Astrocyte (in vitro differentiated cells and primary cell): ENCODE measurements around the gene SLC9A9. TPM values are rescaled to one million over a fixed set of nuclear protein-coding genes. Genes with fewer than 3 reads are reported as not detected.

ENCODE experiments used
- DNase-seq: peaks from one replicate; pipeline ENCODE4 v3.0.0-alpha.2; 2010; ENCODE audit warnings: low read depth
- FAIRE-seq: peaks from 2 replicates; lab custom pipeline; 2011; peaks lifted over from hg19 to GRCh38; lab: Jason Lieb, UNC
- H2AFZ ChIP-seq: 2 replicates; pipeline ENCODE4 v1.6.0; 2012; ENCODE audit warnings: low read depth, low read length, inconsistent platforms
- H3K27ac ChIP-seq: 2 replicates; pipeline ENCODE4 v1.5.1; 2011; ENCODE audit warnings: low read depth, low read length, inconsistent platforms
- H3K27me3 ChIP-seq: 2 replicates; pipeline ENCODE4 v1.6.0; 2011; ENCODE audit warnings: low read length, inconsistent platforms; ENCODE audit not compliant: insufficient read depth
- H3K36me3 ChIP-seq: 2 replicates; pipeline ENCODE4 v1.5.1; 2011; ENCODE audit warnings: low read length, inconsistent platforms; ENCODE audit not compliant: insufficient read depth
- H3K4me1 ChIP-seq: 2 replicates; pipeline ENCODE4 v1.5.1; 2011; ENCODE audit warnings: low read length, inconsistent platforms; ENCODE audit not compliant: insufficient read depth
- H3K4me2 ChIP-seq: 2 replicates; pipeline ENCODE4 v1.6.0; 2012; ENCODE audit warnings: low read length, inconsistent platforms
- H3K4me3 ChIP-seq: 2 replicates; pipeline ENCODE4 v1.5.1; 2011; ENCODE audit warnings: low read depth, mild to moderate bottlenecking, low read length, inconsistent platforms; ENCODE audit not compliant: insufficient read depth
- H3K79me2 ChIP-seq: 2 replicates; pipeline ENCODE4 v1.6.0; 2012; ENCODE audit warnings: mild to moderate bottlenecking, low read length, inconsistent platforms; ENCODE audit not compliant: insufficient read depth
- H3K9ac ChIP-seq: 2 replicates; pipeline ENCODE4 v1.6.0; 2012; ENCODE audit warnings: mild to moderate bottlenecking, low read length, inconsistent platforms
- H3K9me3 ChIP-seq: 2 replicates; pipeline ENCODE4 v1.5.1; 2012; ENCODE audit warnings: low read depth, mild to moderate bottlenecking, low read length, inconsistent platforms; ENCODE audit not compliant: insufficient read depth
- H4K20me1 ChIP-seq: 2 replicates; pipeline ENCODE4 v1.6.0; 2012; ENCODE audit warnings: low read length, inconsistent platforms; ENCODE audit not compliant: insufficient read depth
- H3K27ac Mint-ChIP-seq: one replicate; pipeline ENCODE4 v1.8.0; 2021; ENCODE audit warnings: mild to moderate bottlenecking, mixed read lengths; ENCODE audit not compliant: unreplicated experiment
- H3K27me3 Mint-ChIP-seq: one replicate; pipeline ENCODE4 v1.8.0; 2021; ENCODE audit warnings: low read depth, mixed read lengths; ENCODE audit not compliant: unreplicated experiment
- H3K36me3 Mint-ChIP-seq: one replicate; pipeline ENCODE4 v1.8.0; 2021; ENCODE audit warnings: low read depth, mixed read lengths; ENCODE audit not compliant: unreplicated experiment
- H3K4me1 Mint-ChIP-seq: one replicate; pipeline ENCODE4 v1.8.0; 2021; ENCODE audit warnings: low read depth, mixed read lengths; ENCODE audit not compliant: unreplicated experiment
- H3K4me3 Mint-ChIP-seq: one replicate; pipeline ENCODE4 v1.8.0; 2021; ENCODE audit warnings: mild to moderate bottlenecking, moderate library complexity, mixed read lengths; ENCODE audit not compliant: unreplicated experiment
- H3K9me3 Mint-ChIP-seq: one replicate; pipeline ENCODE4 v1.8.0; 2021; ENCODE audit warnings: mild to moderate bottlenecking, mixed read lengths; ENCODE audit not compliant: unreplicated experiment
- CTCF ChIP-seq: IDR thresholded peaks from 2 replicates; pipeline ENCODE4 v1.5.1; 2011; ENCODE audit warnings: low read depth, mild to moderate bottlenecking, inconsistent platforms, low read length, moderate library complexity; ENCODE audit not compliant: insufficient read depth
- EZH2 ChIP-seq: IDR thresholded peaks from 2 replicates; pipeline ENCODE4 v1.6.1; 2012; ENCODE audit warnings: mild to moderate bottlenecking, low read length, inconsistent platforms; ENCODE audit not compliant: insufficient read depth
- total RNA-seq: library from RNA; stranded (reverse); gene quantifications from 2 replicates; pipeline ENCODE4 v1.2.1, GENCODE V29; 2021

The SLC9A9 gene
- total RNA-seq, 1 donor from 2014 or later: 1.5 TPM

GRCh38 chr3:143343944-143344343 is 504.3 kb downstream of the SLC9A9 start:
- TF ChIP-seq EZH2: no peak
- TF ChIP-seq CTCF: no peak
- no peaks in the 10 kb centered on the region for H3K27me3 Mint-ChIP-seq
- H3K36me3 ChIP-seq: no peaks in the 10 kb centered on the region
- no peaks in the 10 kb centered on the region for H3K9me3 ChIP-seq
- no peak for DNase-seq
- no peaks in the 10 kb centered on the region for H3K4me1 Mint-ChIP-seq
- no peaks in the 10 kb centered on the region for H3K27me3 ChIP-seq
- no peak overlapping the region for H3K27ac ChIP-seq
- no peaks in the 10 kb centered on the region for H3K79me2 ChIP-seq
- H3K4me1 ChIP-seq: no peaks in the 10 kb centered on the region
- H3K27ac Mint-ChIP-seq: no peak overlapping the region
- no peak overlapping the region for H3K4me2 ChIP-seq
- no peaks in the 10 kb centered on the region for H3K9me3 Mint-ChIP-seq
- H2AFZ ChIP-seq: no peak overlapping the region
- no peaks in the 10 kb centered on the region for H3K36me3 Mint-ChIP-seq
- FAIRE-seq: no peak
- no peaks in the 10 kb centered on the region for H4K20me1 ChIP-seq
- H3K4me3 Mint-ChIP-seq: no peak overlapping the region
- no peak overlapping the region for H3K4me3 ChIP-seq
- no peak overlapping the region for H3K9ac ChIP-seq

- Histone ChIP-seq H3K4me3 (no peak overlapping the region), H3K9me3 (no peaks in the 10 kb centered on the region), H3K4me2 (no peak overlapping the region), H3K36me3 (no peaks in the 10 kb centered on the region), H4K20me1 (no peaks in the 10 kb centered on the region), H3K79me2 (no peaks in the 10 kb centered on the region), H3K9ac (no peak overlapping the region), H3K4me1 (no peaks in the 10 kb centered on the region), H3K27ac (no peak overlapping the region), H2AFZ (no peak overlapping the region), H3K27me3 (no peaks in the 10 kb centered on the region)
- Mint-ChIP-seq H3K4me1 (no peaks in the 10 kb centered on the region), H3K4me3 (no peak overlapping the region), H3K36me3 (no peaks in the 10 kb centered on the region), H3K9me3 (no peaks in the 10 kb centered on the region), H3K27me3 (no peaks in the 10 kb centered on the region), H3K27ac (no peak overlapping the region)
- DNase-seq: no peak
- TF ChIP-seq EZH2 (no peak), CTCF (no peak)
- no peak for FAIRE-seq
Observed at GRCh38 chr3:143343031-143343430, 505.2 kb downstream of the SLC9A9 start.

- Mint-ChIP-seq H3K4me1 (no peaks in the 10 kb centered on the region), H3K4me3 (no peak overlapping the region), H3K27ac (no peak overlapping the region), H3K36me3 (no peaks in the 10 kb centered on the region), H3K27me3 (no peaks in the 10 kb centered on the region), H3K9me3 (peaks cover 5% of the 10 kb centered on the region)
- Histone ChIP-seq H3K79me2 (no peaks in the 10 kb centered on the region), H3K4me2 (no peak overlapping the region), H2AFZ (no peak overlapping the region), H4K20me1 (no peaks in the 10 kb centered on the region), H3K36me3 (no peaks in the 10 kb centered on the region), H3K27ac (no peak overlapping the region), H3K4me1 (no peaks in the 10 kb centered on the region), H3K9ac (no peak overlapping the region), H3K9me3 (no peaks in the 10 kb centered on the region), H3K27me3 (no peaks in the 10 kb centered on the region), H3K4me3 (no peak overlapping the region)
- DNase-seq (no peak), FAIRE-seq (no peak)
- TF ChIP-seq EZH2 (no peak), CTCF (no peak)
Observed at GRCh38 chr3:143339451-143339850, 508.8 kb downstream of the SLC9A9 start.
